GM19099 (cell line): Measurements from ENCODE around the gene OSBPL9.

ENCODE experiments used
- POLR2A ChIP-seq: IDR thresholded peaks from 3 replicates; pipeline ENCODE4 v1.6.1; 2011; ENCODE audit warnings: low read depth; ENCODE audit not compliant: insufficient read length; ENCODE audit errors: extremely low read depth

The OSBPL9 gene

GRCh38 chr1:51693419-51694155, 76.7 kb downstream of the OSBPL9 start:
- TF ChIP-seq POLR2A: no peak

- no peak for TF ChIP-seq POLR2A
These were observed 80.3 kb downstream of the OSBPL9 start for GRCh38 chr1:51697166-51697565.

- no peak for TF ChIP-seq POLR2A
These were observed 82.5 kb downstream of the OSBPL9 start for GRCh38 chr1:51699391-51699790.

GRCh38 chr1:51705035-51705434, 88.1 kb downstream of the OSBPL9 start:
- no peak for TF ChIP-seq POLR2A

GRCh38 chr1:51708911-51709760, 92.2 kb downstream of the OSBPL9 start:
- no peak for TF ChIP-seq POLR2A

- TF ChIP-seq POLR2A: no peak
These were observed 93.1 kb downstream of the OSBPL9 start for GRCh38 chr1:51709951-51710350.

- TF ChIP-seq POLR2A: no peak
These were observed 95.7 kb downstream of the OSBPL9 start for GRCh38 chr1:51712590-51712989.

GRCh38 chr1:51714374-51715019, 97.6 kb downstream of the OSBPL9 start:
- no peak for TF ChIP-seq POLR2A

GRCh38 chr1:51715369-51715768, 98.5 kb downstream of the OSBPL9 start:
- no peak for TF ChIP-seq POLR2A

GRCh38 chr1:51716746-51717145, 99.9 kb downstream of the OSBPL9 start:
- TF ChIP-seq POLR2A: no peak

GRCh38 chr1:51717842-51718241, 101.0 kb downstream of the OSBPL9 start:
- TF ChIP-seq POLR2A: no peak

- TF ChIP-seq POLR2A: no peak
These were observed 102.3 kb downstream of the OSBPL9 start for GRCh38 chr1:51719146-51719545.

- TF ChIP-seq POLR2A: no peak
These were observed 107.9 kb downstream of the OSBPL9 start for GRCh38 chr1:51724797-51725196.

GRCh38 chr1:51726051-51726450, 109.2 kb downstream of the OSBPL9 start:
- no peak for TF ChIP-seq POLR2A

- no peak for TF ChIP-seq POLR2A
These were observed 109.8 kb downstream of the OSBPL9 start for GRCh38 chr1:51726544-51727225.
